HG03108 (cell line): ENCODE data around the gene KAT6B.
"Not testable (repeated sequence)": the region's sequence is repeated elsewhere in the genome, so short reads cannot be mapped to it uniquely, and the experiment has no call there.

Experiments used
- ATAC-seq: cut with Tn5 transposase; IDR thresholded peaks from one replicate; pipeline ENCODE4 v1.9.1; 2021; ENCODE audit warnings: moderate library complexity; ENCODE audit not compliant: unreplicated experiment

KAT6B gene

GRCh38 chr10:74826142-74827044, at the start of gene KAT6B:
KAT6B (plus strand) TSS chr10:74826600; CDS start chr10:74842858, 16,258 bp downstream.
- peak; percentile 85 for ATAC-seq

GRCh38 chr10:74778436-74779094, 47.8 kb upstream of the KAT6B start:
- no peak for ATAC-seq

GRCh38 chr10:74781870-74782269, 44.5 kb upstream of the KAT6B start:
- ATAC-seq = not testable (repeated sequence)

- ATAC-seq = no peak
Observed at GRCh38 chr10:74784462-74784861, 41.9 kb upstream of the KAT6B start.

- no peak for ATAC-seq
Observed at GRCh38 chr10:74786126-74786525, 40.3 kb upstream of the KAT6B start.

GRCh38 chr10:74787457-74787856, 38.9 kb upstream of the KAT6B start:
- no peak for ATAC-seq

- not testable (repeated sequence) for ATAC-seq
Observed at GRCh38 chr10:74791979-74792378, 34.4 kb upstream of the KAT6B start.

- ATAC-seq = no peak
Observed at GRCh38 chr10:74792726-74793125, 33.7 kb upstream of the KAT6B start.

- not testable (repeated sequence) for ATAC-seq
Observed at GRCh38 chr10:74793240-74793639, 33.2 kb upstream of the KAT6B start.

GRCh38 chr10:74794531-74794930, 31.9 kb upstream of the KAT6B start:
- no peak for ATAC-seq

GRCh38 chr10:74797550-74797949, 28.9 kb upstream of the KAT6B start:
- ATAC-seq = no peak

- no peak for ATAC-seq
Observed at GRCh38 chr10:74799721-74800221, 26.6 kb upstream of the KAT6B start.

- ATAC-seq = no peak
Observed at GRCh38 chr10:74801447-74801846, 25.0 kb upstream of the KAT6B start.

- ATAC-seq = no peak
Observed at GRCh38 chr10:74808501-74808900, 17.9 kb upstream of the KAT6B start.

GRCh38 chr10:74810087-74810486, 16.3 kb upstream of the KAT6B start:
- no peak for ATAC-seq

- ATAC-seq = no peak
Observed at GRCh38 chr10:74813381-74814259, 12.8 kb upstream of the KAT6B start.

GRCh38 chr10:74814797-74815196, 11.6 kb upstream of the KAT6B start:
- ATAC-seq = no peak

GRCh38 chr10:74816824-74817498, 9.4 kb upstream of the KAT6B start:
- no peak for ATAC-seq

- no peak for ATAC-seq
Observed at GRCh38 chr10:74821501-74821900, 4.9 kb upstream of the KAT6B start.

GRCh38 chr10:74822101-74822500, 4.3 kb upstream of the KAT6B start:
- ATAC-seq = no peak
